ENCODE data around the gene JARID2. TPM values are rescaled to one million over a fixed set of nuclear protein-coding genes. Genes with fewer than 3 reads are reported as not detected.

Gene JARID2
- total and polyA plus RNA-seq, 7 donors = 1.8 to 7.8 (median 6.1) TPM

- Histone ChIP-seq H3K4me3 (no peak overlapping the region), H3K36me3 (no peaks in the 10 kb centered on the region), H3K4me1 (no peaks in the 10 kb centered on the region), H3K9me3 (no peaks in the 10 kb centered on the region), H3K27me3 (no peaks in the 10 kb centered on the region), H3K27ac (no peak overlapping the region)
- no peak for DNase-seq
- 89 to 91% methylated on average over 3 of the region's 3 CpGs for WGBS, 2 donors
- intact Hi-C loops (cut with DNase I) = no loop called here
- TF ChIP-seq POLR2A (IDR thresholded peaks at IDR 0.05) = no peak
- no peak for TF ChIP-seq POLR2AphosphoS5 (IDR thresholded peaks at IDR 0.05)
- no peak for TF ChIP-seq CTCF (IDR thresholded peaks at IDR 0.05)
- no peak for TF ChIP-seq EP300 (IDR thresholded peaks at IDR 0.05)
Observed at GRCh38 chr6:15207923-15208322, 37.9 kb upstream of the JARID2 start.

- no peak for DNase-seq
- H3K27me3 ChIP-seq = no peaks in the 10 kb centered on the region
- H3K9me3 ChIP-seq = no peaks in the 10 kb centered on the region
- no peaks in the 10 kb centered on the region for H3K36me3 ChIP-seq
- 25 to 65% methylated on average over 7 of the region's 7 CpGs for WGBS, 2 donors
- H3K27ac ChIP-seq = no peak overlapping the region
- H3K4me1 ChIP-seq = no peaks in the 10 kb centered on the region
- intact Hi-C loops (cut with DNase I) = no loop called here
- TF ChIP-seq CTCF (IDR thresholded peaks at IDR 0.05) (no peak), POLR2AphosphoS5 (IDR thresholded peaks at IDR 0.05) (no peak), POLR2A (IDR thresholded peaks at IDR 0.05) (no peak), EP300 (IDR thresholded peaks at IDR 0.05) (no peak)
- H3K4me3 ChIP-seq = no peak overlapping the region
Observed at GRCh38 chr6:15213838-15214400, 31.9 kb upstream of the JARID2 start.

- 97% methylated on average over 18 of the region's 18 CpGs for WGBS, 2 donors
- H3K9me3 ChIP-seq = no peaks in the 10 kb centered on the region
- no peaks in the 10 kb centered on the region for H3K36me3 ChIP-seq
- no peak overlapping the region for H3K4me3 ChIP-seq
- intact Hi-C loops (cut with DNase I) = no loop called here
- no peak for DNase-seq
- TF ChIP-seq POLR2AphosphoS5 (IDR thresholded peaks at IDR 0.05) = no peak
- no peak for TF ChIP-seq CTCF (IDR thresholded peaks at IDR 0.05)
- TF ChIP-seq EP300 (IDR thresholded peaks at IDR 0.05) = no peak
- TF ChIP-seq POLR2A (IDR thresholded peaks at IDR 0.05) = no peak
- no peak overlapping the region for H3K27ac ChIP-seq
- H3K4me1 ChIP-seq = peaks cover 0 to 6% (median 0%) of the 10 kb centered on the region in 4 donors
- no peaks in the 10 kb centered on the region for H3K27me3 ChIP-seq
Observed at GRCh38 chr6:15218401-15218800, 27.5 kb upstream of the JARID2 start.

- no peak for TF ChIP-seq POLR2AphosphoS5 (IDR thresholded peaks at IDR 0.05)
- no peak for TF ChIP-seq CTCF (IDR thresholded peaks at IDR 0.05)
- no peak for TF ChIP-seq POLR2A (IDR thresholded peaks at IDR 0.05)
- TF ChIP-seq EP300 (IDR thresholded peaks at IDR 0.05) = no peak
- no peak overlapping the region for H3K27ac ChIP-seq
- no peaks in the 10 kb centered on the region for H3K9me3 ChIP-seq
- no peaks in the 10 kb centered on the region for H3K36me3 ChIP-seq
- no peaks in the 10 kb centered on the region for H3K27me3 ChIP-seq
- DNase-seq = no peak
- WGBS, 2 donors = 80 to 83% methylated on average over 1 to 2 of the region's 2 CpGs
- intact Hi-C loops (cut with DNase I) = no loop called here
- peaks cover 0 to 6% (median 0%) of the 10 kb centered on the region in 4 donors for H3K4me1 ChIP-seq
- H3K4me3 ChIP-seq = no peak overlapping the region
Observed at GRCh38 chr6:15220062-15220461, 25.8 kb upstream of the JARID2 start.

- WGBS, 2 donors = 76 to 91% methylated on average over 7 of the region's 7 CpGs
- DNase-seq = no peak
- Histone ChIP-seq H3K36me3 (no peaks in the 10 kb centered on the region), H3K27me3 (no peaks in the 10 kb centered on the region), H3K27ac (no peak overlapping the region), H3K4me1 (no peaks in the 10 kb centered on the region), H3K9me3 (no peaks in the 10 kb centered on the region), H3K4me3 (no peak overlapping the region)
- TF ChIP-seq POLR2AphosphoS5 (IDR thresholded peaks at IDR 0.05) (no peak), EP300 (IDR thresholded peaks at IDR 0.05) (no peak), POLR2A (IDR thresholded peaks at IDR 0.05) (no peak), CTCF (IDR thresholded peaks at IDR 0.05) (no peak)
- intact Hi-C loops (cut with DNase I) = no loop called here
Observed at GRCh38 chr6:15227827-15228318, 18.0 kb upstream of the JARID2 start.

Measured in sigmoid colon (tissue), 7 donors.